ENCODE results near the gene CMIP. TPM values are rescaled to one million over a fixed set of nuclear protein-coding genes. Genes with fewer than 3 reads are reported as not detected.
A peak's percentile ranks its signal among the peaks of the same experiment; 100 is the strongest.

CMIP gene
- 10 to 100 TPM; 17.1 to 60.5 (median 39.7) TPM for total RNA-seq

DNA sequence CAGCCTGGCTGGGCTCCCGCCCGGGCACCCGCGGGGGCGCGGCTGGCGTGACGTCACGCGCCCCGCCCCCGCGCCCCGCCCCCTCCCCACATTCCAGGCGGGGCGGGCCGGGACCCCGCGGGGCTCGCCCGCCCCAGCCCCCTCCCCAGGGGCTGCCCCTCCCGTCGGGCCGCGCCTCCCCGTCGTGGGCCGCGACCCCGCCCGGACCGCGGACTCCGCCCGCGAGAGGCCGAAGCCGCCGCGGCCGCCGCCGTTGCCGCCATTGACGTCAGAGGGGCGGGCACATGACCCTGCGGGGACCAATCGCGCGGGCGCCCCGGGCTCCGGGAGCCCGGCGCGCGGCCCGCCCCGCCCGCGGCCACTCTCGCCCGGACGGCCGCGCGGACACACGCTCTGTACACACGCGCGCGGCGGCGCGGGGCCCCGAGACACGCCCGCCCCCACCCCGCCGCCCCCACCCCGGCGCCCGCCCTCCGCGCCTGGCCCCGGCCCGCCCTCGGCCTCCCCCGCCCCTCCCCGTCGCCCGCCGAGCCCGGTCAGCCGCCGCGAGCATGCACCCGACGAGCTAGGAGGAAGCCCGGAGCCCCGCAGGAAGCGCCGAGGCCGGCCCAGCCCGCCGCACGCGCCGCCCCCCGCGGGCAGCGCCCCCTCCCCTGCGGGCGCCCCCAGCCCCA, at the start of gene CMIP:
CMIP (plus strand) TSS at position 361 of the 674 bp plus-strand sequence.
- DNase-seq, result peak; percentile 37
- no peaks in the 10 kb centered on the region for H3K9me3 ChIP-seq
- TF ChIP-seq POLR2A (IDR thresholded peaks at IDR 0.05) (peak in 1 of 4 donors; percentile 2), CTCF (IDR thresholded peaks at IDR 0.05) (no peak)
- H3K27me3 ChIP-seq, result no peaks in the 10 kb centered on the region
- intact Hi-C loops (cut with DNase I), result loop anchor here (5.0 kb wide), 1 partner anchor 168 kb away; no protein-coding TSS in a partner anchor
- no CpG with 5 or more reads among the region's 114 CpGs for WGBS, 2 donors
- no peaks in the 10 kb centered on the region for H3K36me3 ChIP-seq
- peak within 1 kb of the TSS; percentile 91 to 98 (median 96) for H3K4me3 ChIP-seq
- peak within 1 kb of the TSS; percentile 93 to 97 (median 96) for H3K27ac ChIP-seq
- H3K4me1 ChIP-seq, result peaks cover 23 to 45% (median 27%) of the 10 kb centered on the region in 3 donors

GRCh38 chr16:81394966-81395655, 49.5 kb upstream of the CMIP start:
- TF ChIP-seq POLR2A (IDR thresholded peaks at IDR 0.05), result no peak
- no peak for TF ChIP-seq CTCF (IDR thresholded peaks at IDR 0.05)
- intact Hi-C loops (cut with DNase I), result no loop called here
- peaks cover 0 to 17% (median 7%) of the 10 kb centered on the region in 3 donors for H3K4me1 ChIP-seq
- H3K27ac ChIP-seq, result peak overlapping the region in 3 of 4 donors; percentile 3 to 65 (median 60)
- no peaks in the 10 kb centered on the region for H3K27me3 ChIP-seq
- H3K4me3 ChIP-seq, result no peak overlapping the region
- no peak for DNase-seq
- H3K36me3 ChIP-seq, result peaks cover 3 to 27% (median 5%) of the 10 kb centered on the region in 3 donors
- 26 to 56% methylated on average over 5 to 9 of the region's 13 CpGs for WGBS, 2 donors
- H3K9me3 ChIP-seq, result peaks cover 0 to 4% (median 0%) of the 10 kb centered on the region in 3 donors

- Histone ChIP-seq H3K27me3 (no peaks in the 10 kb centered on the region), H3K4me1 (peaks cover 0 to 29% (median 18%) of the 10 kb centered on the region in 3 donors), H3K27ac (no peak overlapping the region), H3K9me3 (peaks cover 0 to 4% (median 0%) of the 10 kb centered on the region in 3 donors), H3K36me3 (peaks cover 0 to 5% (median 0%) of the 10 kb centered on the region in 3 donors), H3K4me3 (no peak overlapping the region)
- DNase-seq, result no peak
- TF ChIP-seq POLR2A (IDR thresholded peaks at IDR 0.05), result no peak
- TF ChIP-seq CTCF (IDR thresholded peaks at IDR 0.05), result no peak
- WGBS, 2 donors, result 81 to 97% methylated on average over 12 to 14 of the region's 21 CpGs
- intact Hi-C loops (cut with DNase I), result no loop called here
These were observed 47.3 kb upstream of the CMIP start for GRCh38 chr16:81397058-81397878.

DNA sequence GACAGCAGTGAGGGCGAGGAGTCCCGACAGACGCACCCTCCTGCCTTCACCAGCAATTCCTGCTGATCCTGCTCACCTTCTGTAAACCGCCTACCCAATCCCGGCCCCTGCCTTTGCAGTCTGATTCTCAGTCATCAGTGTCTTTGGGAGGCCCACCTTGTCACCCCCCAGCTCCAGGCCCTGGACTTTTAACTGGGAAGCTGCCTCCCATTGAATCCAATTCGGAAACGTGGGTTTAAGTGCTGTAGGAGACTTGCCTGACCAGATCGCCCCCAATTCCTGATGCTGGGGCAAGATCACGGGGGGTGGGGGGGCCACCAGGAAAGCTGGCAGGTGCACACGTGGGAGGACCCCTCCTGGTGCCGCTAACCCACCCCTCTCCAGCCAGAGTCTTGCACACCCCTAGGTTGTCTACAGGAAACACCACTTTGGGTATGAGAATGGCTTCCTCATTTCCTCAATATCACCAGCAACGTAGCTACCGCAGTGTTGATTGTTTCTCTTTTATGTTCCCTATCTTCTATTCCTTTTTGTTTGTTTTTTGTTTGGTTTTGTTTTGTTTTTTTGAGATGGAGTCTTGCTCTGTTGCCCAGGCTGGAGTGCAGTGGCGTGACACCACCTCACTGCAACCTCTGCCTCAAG, 46.6 kb upstream of the CMIP start:
- intact Hi-C loops (cut with DNase I), result no loop called here

More for the DNA sequence above, 46.6 kb upstream of the CMIP start:
- DNase-seq, result no peak
- Histone ChIP-seq H3K27me3 (no peaks in the 10 kb centered on the region), H3K36me3 (no peaks in the 10 kb centered on the region), H3K4me3 (no peak overlapping the region), H3K4me1 (peaks cover 0 to 29% (median 18%) of the 10 kb centered on the region in 3 donors), H3K27ac (no peak overlapping the region), H3K9me3 (peaks cover 0 to 4% (median 0%) of the 10 kb centered on the region in 3 donors)
- TF ChIP-seq CTCF (IDR thresholded peaks at IDR 0.05), result no peak
- TF ChIP-seq POLR2A (IDR thresholded peaks at IDR 0.05), result no peak
- WGBS, 2 donors, result 70 to 74% methylated on average over 11 to 14 of the region's 14 CpGs

Data from esophagus squamous epithelium (tissue), 5 donors.